GM12878 (cell line): ENCODE data around the gene NCKAP5. TPM values are rescaled to one million over a fixed set of nuclear protein-coding genes. Genes with fewer than 3 reads are reported as not detected.

ENCODE experiments used
- ATAC-seq: fragments of 200-7000 bp; cut with Tn5 transposase; 3 replicates; pipeline ENCODE4 v1.9.1; 2020; ENCODE audit warnings: mild to moderate bottlenecking, moderate library complexity
- BruUV-seq: library from RNA; stranded (reverse); fragments of 400-500 nt; replicated peaks from 2 replicates; lab custom pipeline; 2021; lab: Mats Ljungman, UMichigan
- CTCF ChIA-PET: fragments of 300-600 bp; sonication (Branson Sonifier 250); formaldehyde crosslinking; extraction: SDS; loops from one replicate; lab custom pipeline; 2021; ENCODE audit warnings: inconsistent platforms; lab: Yijun Ruan, JAX
- POLR2A ChIA-PET: fragments of 350-600 bp; formaldehyde crosslinking; extraction: SDS; loops from one replicate; lab custom pipeline; 2021; ENCODE audit warnings: inconsistent platforms; lab: Charles Lee
- RAD21 ChIA-PET: fragments of 300-600 bp; sonication (Branson Sonifier 250); formaldehyde crosslinking; loops from one replicate; lab custom pipeline; 2023; ENCODE audit warnings: antibody characterized with exemption; ENCODE audit not compliant: unreplicated experiment; lab: Charles Lee
- SMC1A ChIA-PET: fragments of 300-600 bp; sonication (Branson Sonifier 250); formaldehyde crosslinking; loops from one replicate; lab custom pipeline; 2023; ENCODE audit not compliant: unreplicated experiment, uncharacterized antibody; lab: Charles Lee
- DNase-seq: peaks from one replicate; pipeline ENCODE4 v3.0.0-alpha.2; 2011; ENCODE audit warnings: low read depth, low spot score
- FAIRE-seq: peaks from 3 replicates; lab custom pipeline; 2011; peaks lifted over from hg19 to GRCh38; lab: Jason Lieb, UNC
- H2AFZ ChIP-seq: 2 replicates; pipeline ENCODE4 v1.6.0; 2011; ENCODE audit warnings: low read depth, low read length, control low read depth; ENCODE audit not compliant: control insufficient read depth
- H3K27ac ChIP-seq: 2 replicates; pipeline ENCODE4 v1.5.1; 2011; ENCODE audit warnings: control low read depth; ENCODE audit not compliant: control insufficient read depth, insufficient read depth
- H3K27me3 ChIP-seq, 2 experiments: replicated peaks in 1 of 2; 2 replicates each; pipeline versions ENCODE4 v1.6.0 to v1.6.1; 2011; ENCODE audit warnings: low read length in 1 of 2; ENCODE audit not compliant: control insufficient read depth in 2 of 2, insufficient read depth in 2 of 2
- H3K36me3 ChIP-seq, 2 experiments: 2 replicates each; pipeline ENCODE4 v1.5.1; 2011; ENCODE audit warnings: low read length in 1 of 2; ENCODE audit not compliant: control insufficient read depth in 2 of 2, insufficient read depth in 2 of 2
- H3K4me1 ChIP-seq: 2 replicates; pipeline ENCODE4 v1.6.1; 2011; ENCODE audit warnings: mild to moderate bottlenecking, low read length, moderate library complexity, mixed read lengths; ENCODE audit not compliant: control insufficient read depth, insufficient read depth
- H3K4me2 ChIP-seq: 2 replicates; pipeline ENCODE4 v1.6.0; 2011; ENCODE audit warnings: control low read depth; ENCODE audit not compliant: control insufficient read depth, insufficient read depth
- H3K4me3 ChIP-seq: fragments of 200-600 bp; sonication (generic); 2 replicates; pipeline ENCODE4 v1.5.1; 2016
- H3K79me2 ChIP-seq: 2 replicates; pipeline ENCODE4 v1.6.0; 2011; ENCODE audit warnings: low read length; ENCODE audit not compliant: control insufficient read depth, insufficient read depth
- H3K9ac ChIP-seq: 2 replicates; pipeline ENCODE4 v1.8.0; 2011; ENCODE audit warnings: low read length, control low read depth, mixed read lengths; ENCODE audit not compliant: control insufficient read depth, insufficient read depth
- H3K9me3 ChIP-seq: replicated peaks from 3 replicates; pipeline ENCODE4 v1.5.1; 2011; ENCODE audit warnings: mild to moderate bottlenecking, low read length; ENCODE audit not compliant: control insufficient read depth, insufficient read depth
- H4K20me1 ChIP-seq: 2 replicates; pipeline ENCODE4 v1.6.0; 2011; ENCODE audit not compliant: control insufficient read depth, insufficient read depth
- CBFB ChIP-seq: IDR thresholded peaks from 2 replicates; pipeline ENCODE4 v1.6.1; 2016; ENCODE audit warnings: antibody characterized with exemption, low read depth
- ETV6 ChIP-seq, 2 experiments: fragments of 450-650 bp in 1 of 2; IDR thresholded peaks in 1 of 2; conservative IDR thresholded peaks in 1 of 2; 2 replicates each; pipeline ENCODE4 v1.6.1; 2014; ENCODE audit warnings: antibody characterized with exemption in 1 of 2, borderline replicate concordance in 1 of 2, low read depth in 1 of 2, mild to moderate bottlenecking in 1 of 2, moderate library complexity in 1 of 2
- FOXK2 ChIP-seq: fragments of 450-650 bp; IDR thresholded peaks from 2 replicates; pipeline ENCODE4 v1.6.1; 2017; ENCODE audit warnings: mild to moderate bottlenecking, moderate library complexity
- NFYA ChIP-seq: IDR thresholded peaks from 2 replicates; pipeline ENCODE4 v1.6.1; 2011; ENCODE audit warnings: low read depth, mild to moderate bottlenecking, low read length, improper control_type of control experiment, borderline replicate concordance
- POLR2AphosphoS2 ChIP-seq: IDR thresholded peaks from 2 replicates; pipeline ENCODE4 v1.6.1; 2011; ENCODE audit warnings: low read depth, mild to moderate bottlenecking, low read length, improper control_type of control experiment, moderate library complexity
- RFX5 ChIP-seq: IDR thresholded peaks from 2 replicates; pipeline ENCODE4 v1.6.1; 2011; ENCODE audit warnings: low read depth, low read length, improper control_type of control experiment
- SMAD5 ChIP-seq: IDR thresholded peaks from 2 replicates; pipeline ENCODE4 v1.6.1; 2016; ENCODE audit warnings: antibody characterized with exemption, low read depth
- SREBF2 ChIP-seq: IDR thresholded peaks from 2 replicates; pipeline ENCODE4 v1.6.1; 2012; ENCODE audit warnings: mild to moderate bottlenecking, low read length
- STAT1 ChIP-seq: fragments of 450-650 bp; conservative IDR thresholded peaks from 2 replicates; pipeline ENCODE4 v1.6.1; 2014; ENCODE audit warnings: antibody characterized with exemption, mild to moderate bottlenecking
- TCF12 ChIP-seq: IDR thresholded peaks from 2 replicates; pipeline ENCODE4 v1.6.1; 2011; ENCODE audit warnings: low read depth, mild to moderate bottlenecking, low read length
- WRNIP1 ChIP-seq: IDR thresholded peaks from 2 replicates; pipeline ENCODE4 v1.6.1; 2011; ENCODE audit warnings: low read depth, low read length, improper control_type of control experiment, borderline replicate concordance
- WGBS: methylation state at CpG from one replicate; pipeline ENCODE4 v1.1.6; 2016; ENCODE audit warnings: low lambda C conversion rate; ENCODE audit not compliant: insufficient replicate concordance, insufficient coverage; ENCODE audit errors: missing lambda C conversion rate; 5-methylcytosine and 5-hydroxymethylcytosine counted together
- in situ Hi-C: fragments of 300-500 bp; cut with MboI; formaldehyde crosslinking; loops from 9 replicates; pipeline ENCODE4 v1.14.3; 2018; ENCODE audit warnings: mixed read lengths
- intact Hi-C: fragments of 100-400 bp; cut with micrococcal nuclease; formaldehyde crosslinking; loops from one replicate; pipeline ENCODE4 v1.14.2; 2022; ENCODE audit not compliant: unreplicated experiment
- polyA plus RNA-seq, 11 experiments: library from polyadenylated mRNA; depleted of rRNA in 4 of 11; unstranded in 6 of 11; stranded (reverse) in 5 of 11; fragments of >200 nt; fragmentation: Nextera tagmentation in 4 of 11; fragmentation: Illumina TruSeq in 1 of 11; extraction: Ambion mirVana in 4 of 11; extraction: Trizol in 1 of 11; gene quantifications; 1 replicate in 1 of 11; 2 replicates in 10 of 11; pipeline versions ENCODE4 v1.2.1 to v1.2.3, GENCODE V29; 2011 to 2016; ENCODE audit warnings: inconsistent platforms in 2 of 11, missing spikeins in 2 of 11, low read depth in 1 of 11
- total RNA-seq, 4 experiments: library from RNA; depleted of rRNA in 3 of 4; stranded (reverse); fragments of >200 nt in 3 of 4; fragmentation: Illumina TruSeq in 1 of 4; extraction: Trizol in 1 of 4; gene quantifications; 2 replicates each; pipeline versions ENCODE4 v1.2.1 to v1.2.3, GENCODE V29; 2013 to 2021
- TF ChIP-seq, protein P1 (sequence below): IDR thresholded peaks from 2 replicates; pipeline ENCODE4 v1.6.1; 2011; ENCODE audit warnings: mild to moderate bottlenecking, low read depth, low read length, moderate library complexity; ENCODE audit not compliant: insufficient replicate concordance
- TF ChIP-seq, protein P2 (sequence below): fragments of 450-650 bp; formaldehyde crosslinking; IDR thresholded peaks from 2 replicates; pipeline ENCODE4 v1.4.0; 2022; ENCODE audit warnings: mild to moderate bottlenecking, moderate library complexity

Gene NCKAP5
- total and polyA plus RNA-seq, 10 of the 15 experiments (the other 5 are each of a cell fraction or from before 2014, with no cell fraction given) = 0.06 to 0.44 (median 0.16) TPM

DNA sequence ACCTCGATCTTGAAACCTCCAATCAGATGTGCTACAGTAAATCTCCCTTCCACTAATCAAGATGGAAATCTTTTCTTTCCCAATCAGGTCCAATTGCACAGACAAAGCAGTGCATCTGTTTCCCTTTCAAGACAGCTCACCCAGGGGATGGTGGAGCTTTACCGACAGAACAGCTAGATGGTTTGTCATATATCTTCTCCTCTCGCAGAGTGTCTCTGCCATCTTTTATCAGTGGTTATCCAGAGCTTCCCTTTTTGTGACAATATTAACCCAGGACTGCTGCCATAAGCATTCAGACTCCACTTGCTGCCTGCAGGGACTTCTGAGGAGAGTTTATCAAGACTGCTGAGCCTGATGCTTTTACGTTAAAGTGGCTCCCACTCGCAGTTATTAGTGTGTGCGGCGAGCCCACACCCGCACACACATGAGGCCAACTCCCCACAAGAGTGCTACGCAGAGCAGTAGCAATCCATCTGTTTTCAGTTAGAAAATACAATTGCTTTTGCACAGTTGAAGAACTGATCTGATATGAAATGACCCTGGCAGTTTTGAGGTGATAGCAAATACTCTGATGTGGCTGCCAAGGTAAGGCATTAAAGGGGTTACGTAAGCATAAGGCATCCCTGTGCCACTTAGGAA lies 398.9 kb downstream of the NCKAP5 start:
- DNase-seq = no peak
- CTCF ChIA-PET = interaction anchor here (1.0 to 3.8 kb wide), 9 partner anchors 27 to 623 kb away, joined by 3 to 54 read pairs (median 8); no protein-coding TSS in a partner anchor
- WGBS = 18% methylated on average over 10 of the region's 10 CpGs
- SMC1A ChIA-PET = interaction anchor here (1.1 to 7.2 kb wide), 7 partner anchors 17 to 621 kb away, joined by 3 to 67 read pairs (median 6); no protein-coding TSS in a partner anchor
- no peak overlapping the region for H3K4me3 ChIP-seq
- POLR2A ChIA-PET = no interaction called here
- in situ Hi-C loops = loop anchor here (25.0 kb wide), 1 partner anchor 907 kb away; no protein-coding TSS in a partner anchor
- no peak overlapping the region for H3K27ac ChIP-seq
- no peak for TF ChIP-seq SMAD5
- no peak for TF ChIP-seq TCF12
- TF ChIP-seq WRNIP1 = no peak
- TF ChIP-seq, protein P1, sequence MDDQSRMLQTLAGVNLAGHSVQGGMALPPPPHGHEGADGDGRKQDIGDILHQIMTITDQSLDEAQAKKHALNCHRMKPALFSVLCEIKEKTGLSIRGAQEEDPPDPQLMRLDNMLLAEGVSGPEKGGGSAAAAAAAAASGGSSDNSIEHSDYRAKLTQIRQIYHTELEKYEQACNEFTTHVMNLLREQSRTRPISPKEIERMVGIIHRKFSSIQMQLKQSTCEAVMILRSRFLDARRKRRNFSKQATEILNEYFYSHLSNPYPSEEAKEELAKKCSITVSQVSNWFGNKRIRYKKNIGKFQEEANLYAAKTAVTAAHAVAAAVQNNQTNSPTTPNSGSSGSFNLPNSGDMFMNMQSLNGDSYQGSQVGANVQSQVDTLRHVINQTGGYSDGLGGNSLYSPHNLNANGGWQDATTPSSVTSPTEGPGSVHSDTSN = no peak
- no peak for TF ChIP-seq CBFB
- TF ChIP-seq NFYA = no peak
- no peak for TF ChIP-seq ETV6 (conservative IDR thresholded peaks at IDR 0.05 in 1 of 2, IDR thresholded peaks at IDR 0.05 in 1 of 2; ENCODE audit: borderline replicate concordance in 1 of 2, low read depth in 1 of 2)
- TF ChIP-seq FOXK2 = no peak
- TF ChIP-seq, protein P2, sequence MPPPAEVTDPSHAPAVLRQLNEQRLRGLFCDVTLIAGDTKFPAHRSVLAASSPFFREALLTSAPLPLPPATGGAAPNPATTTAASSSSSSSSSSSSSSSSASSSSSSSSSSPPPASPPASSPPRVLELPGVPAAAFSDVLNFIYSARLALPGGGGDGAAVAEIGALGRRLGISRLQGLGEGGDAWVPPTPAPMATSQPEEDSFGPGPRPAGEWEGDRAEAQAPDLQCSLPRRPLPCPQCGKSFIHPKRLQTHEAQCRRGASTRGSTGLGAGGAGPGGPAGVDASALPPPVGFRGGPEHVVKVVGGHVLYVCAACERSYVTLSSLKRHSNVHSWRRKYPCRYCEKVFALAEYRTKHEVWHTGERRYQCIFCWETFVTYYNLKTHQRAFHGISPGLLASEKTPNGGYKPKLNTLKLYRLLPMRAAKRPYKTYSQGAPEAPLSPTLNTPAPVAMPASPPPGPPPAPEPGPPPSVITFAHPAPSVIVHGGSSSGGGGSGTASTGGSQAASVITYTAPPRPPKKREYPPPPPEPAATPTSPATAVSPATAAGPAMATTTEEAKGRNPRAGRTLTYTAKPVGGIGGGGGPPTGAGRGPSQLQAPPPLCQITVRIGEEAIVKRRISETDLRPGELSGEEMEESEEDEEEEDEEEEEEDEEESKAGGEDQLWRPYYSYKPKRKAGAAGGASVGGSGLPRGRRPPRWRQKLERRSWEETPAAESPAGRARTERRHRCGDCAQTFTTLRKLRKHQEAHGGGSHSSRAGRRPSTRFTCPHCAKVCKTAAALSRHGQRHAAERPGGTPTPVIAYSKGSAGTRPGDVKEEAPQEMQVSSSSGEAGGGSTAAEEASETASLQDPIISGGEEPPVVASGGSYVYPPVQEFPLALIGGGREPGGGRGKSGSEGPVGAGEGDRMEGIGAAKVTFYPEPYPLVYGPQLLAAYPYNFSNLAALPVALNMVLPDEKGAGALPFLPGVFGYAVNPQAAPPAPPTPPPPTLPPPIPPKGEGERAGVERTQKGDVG (CRISPR knock-in tag) = no peak
- TF ChIP-seq STAT1 = no peak
- no peak for TF ChIP-seq RFX5
- no peak for TF ChIP-seq POLR2AphosphoS2
- no peak for TF ChIP-seq SREBF2
- TF ChIP-seq, all 136 proteins: peak for 0
- FAIRE-seq (no peak), ATAC-seq (no peak)
- no peaks in the 10 kb centered on the region for H3K9me3 ChIP-seq
- H3K4me2 ChIP-seq = no peak overlapping the region
- no peaks in the 10 kb centered on the region for H3K36me3 ChIP-seq
- no peak overlapping the region for H3K9ac ChIP-seq
- RAD21 ChIA-PET = interaction anchor here (1.1 to 4.9 kb wide), 4 partner anchors 25 to 620 kb away, joined by 3 to 48 read pairs (median 5); no protein-coding TSS in a partner anchor
- no peak overlapping the region for H2AFZ ChIP-seq
- H3K4me1 ChIP-seq = no peaks in the 10 kb centered on the region
- no peaks in the 10 kb centered on the region; a peak in 2 of 4 replicates for H3K27me3 ChIP-seq
- BruUV-seq = no TSS peak
- intact Hi-C loops = no loop called here
- no peaks in the 10 kb centered on the region for H4K20me1 ChIP-seq
- H3K79me2 ChIP-seq = no peaks in the 10 kb centered on the region
